Measurements from ENCODE around the gene PLD3. TPM values are rescaled to one million over a fixed set of nuclear protein-coding genes. Genes with fewer than 3 reads are reported as not detected.
"Not testable (repeated sequence)": the region's sequence is repeated elsewhere in the genome, so short reads cannot be mapped to it uniquely, and the experiment has no call there.

PLD3 gene
- total RNA-seq, 2 donors from 2014 or later = 82.3 to 138 TPM

- H3K9ac ChIP-seq (ENCODE audit: low read depth in 2 of 2, low read length in 2 of 2) = no peak overlapping the region
- TF ChIP-seq CTCF (IDR thresholded peaks at IDR 0.05) = no peak
- DNase-seq = no peak
- no peak overlapping the region for H3K27ac ChIP-seq
- H3K9me3 ChIP-seq = no peaks in the 10 kb centered on the region
- no peaks in the 10 kb centered on the region for H3K4me1 ChIP-seq
- no peaks in the 10 kb centered on the region for H3K27me3 ChIP-seq
- intact Hi-C loops (cut with DNase I) = no loop called here
- no peaks in the 10 kb centered on the region for H3K36me3 ChIP-seq
- H3K4me3 ChIP-seq = no peak overlapping the region
Observed at GRCh38 chr19:40397568-40397906, 49.0 kb downstream of the PLD3 start.

- no peaks in the 10 kb centered on the region for H3K9me3 ChIP-seq
Observed at GRCh38 chr19:40398417-40399131, 50.1 kb downstream of the PLD3 start.

GRCh38 chr19:40400559-40400958 is 52.1 kb downstream of the PLD3 start:
- Histone ChIP-seq H3K36me3 (no peaks in the 10 kb centered on the region), H3K4me3 (no peak overlapping the region), H3K4me1 (no peaks in the 10 kb centered on the region), H3K27ac (no peak overlapping the region), H3K9me3 (no peaks in the 10 kb centered on the region), H3K9ac (ENCODE audit: low read depth in 2 of 2, low read length in 2 of 2) (no peak overlapping the region), H3K27me3 (no peaks in the 10 kb centered on the region)
- no peak for DNase-seq
- no peak for TF ChIP-seq CTCF (IDR thresholded peaks at IDR 0.05)
- intact Hi-C loops (cut with DNase I) = no loop called here

More at GRCh38 chr19:40398417-40399131, 50.1 kb downstream of the PLD3 start:
- Histone ChIP-seq H3K36me3 (no peaks in the 10 kb centered on the region), H3K4me1 (no peaks in the 10 kb centered on the region), H3K9ac (ENCODE audit: low read depth in 2 of 2, low read length in 2 of 2) (no peak overlapping the region), H3K27ac (no peak overlapping the region), H3K27me3 (no peaks in the 10 kb centered on the region), H3K4me3 (no peak overlapping the region)
- intact Hi-C loops (cut with DNase I) = no loop called here
- no peak for TF ChIP-seq CTCF (IDR thresholded peaks at IDR 0.05)
- DNase-seq = peak; percentile 78

- peak; percentile 96 for DNase-seq
- Histone ChIP-seq H3K4me1 (no peaks in the 10 kb centered on the region), H3K4me3 (peak overlapping the region; percentile 60), H3K36me3 (no peaks in the 10 kb centered on the region), H3K27me3 (no peaks in the 10 kb centered on the region), H3K9ac (ENCODE audit: low read depth in 2 of 2, low read length in 2 of 2) (peak overlapping the region; percentile 28 to 64), H3K9me3 (no peaks in the 10 kb centered on the region), H3K27ac (peak overlapping the region; percentile 65)
- intact Hi-C loops (cut with DNase I) = no loop called here
- no peak for TF ChIP-seq CTCF (IDR thresholded peaks at IDR 0.05)
Observed at GRCh38 chr19:40403262-40403984, 54.9 kb downstream of the PLD3 start.

- no peaks in the 10 kb centered on the region for H3K36me3 ChIP-seq
- H3K27me3 ChIP-seq = no peaks in the 10 kb centered on the region
- H3K4me3 ChIP-seq = no peak overlapping the region
- H3K4me1 ChIP-seq = no peaks in the 10 kb centered on the region
- TF ChIP-seq CTCF (IDR thresholded peaks at IDR 0.05) = no peak
- intact Hi-C loops (cut with DNase I) = no loop called here
- H3K9me3 ChIP-seq = no peaks in the 10 kb centered on the region
- no peak overlapping the region for H3K9ac ChIP-seq (ENCODE audit: low read depth in 2 of 2, low read length in 2 of 2)
- no peak for DNase-seq
- H3K27ac ChIP-seq = no peak overlapping the region
Observed at GRCh38 chr19:40407714-40408597, 59.5 kb downstream of the PLD3 start.

- H3K36me3 ChIP-seq; H3K9me3 ChIP-seq; DNase-seq; intact Hi-C loops (cut with DNase I); H3K4me1 ChIP-seq; H3K27me3 ChIP-seq; H3K4me3 ChIP-seq; H3K27ac ChIP-seq; H3K9ac ChIP-seq (ENCODE audit: low read depth in 2 of 2, low read length in 2 of 2): not testable (repeated sequence)
Observed at GRCh38 chr19:40408598-40408925, 60.1 kb downstream of the PLD3 start.
